COLO829 (cell line): ENCODE data around the gene TOR4A.

Experiments used
- DNase-seq: peaks from one replicate; pipeline ENCODE4 v3.0.0; 2012; ENCODE audit warnings: low spot score

TOR4A gene

DNA sequence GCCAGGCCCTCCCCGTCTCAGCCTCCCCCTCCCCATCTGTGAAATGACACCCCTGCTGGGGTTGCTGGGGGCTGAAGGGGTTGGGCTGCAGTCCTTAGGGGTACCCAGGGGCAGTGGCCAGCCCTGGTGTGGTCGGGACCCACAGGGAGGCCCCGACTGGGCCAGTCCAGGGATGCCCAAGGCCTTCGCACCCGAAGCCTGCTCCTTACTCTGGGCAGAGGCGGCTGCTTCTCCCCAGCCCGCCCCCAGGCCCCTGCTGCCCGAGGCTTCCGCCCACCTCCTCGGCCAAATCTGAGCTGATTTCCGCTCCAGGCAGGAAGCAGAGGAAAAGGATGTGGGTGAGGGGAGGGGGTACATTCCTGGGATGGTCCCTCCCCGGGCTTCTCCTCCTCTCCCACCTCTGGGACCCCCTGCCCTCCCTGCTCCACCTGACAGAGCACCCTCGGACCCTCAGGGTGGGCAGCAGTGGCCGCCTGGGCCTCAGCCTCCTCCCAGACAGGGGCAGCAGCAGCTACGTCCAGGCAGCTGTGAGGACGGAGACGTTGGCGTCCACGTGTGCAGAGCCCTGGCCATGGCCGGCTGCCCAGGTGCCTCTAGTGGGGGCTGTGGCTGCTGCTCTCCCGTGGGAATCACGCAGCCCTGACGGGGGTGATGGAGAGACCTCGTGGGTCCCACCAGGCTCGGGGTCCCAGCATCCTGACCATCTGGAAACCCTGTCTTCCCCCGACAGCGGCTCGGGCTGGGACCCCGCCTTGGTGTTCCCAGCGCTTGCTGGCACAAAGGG lies 28.7 kb downstream of the TOR4A start:
- no peak for DNase-seq

DNA sequence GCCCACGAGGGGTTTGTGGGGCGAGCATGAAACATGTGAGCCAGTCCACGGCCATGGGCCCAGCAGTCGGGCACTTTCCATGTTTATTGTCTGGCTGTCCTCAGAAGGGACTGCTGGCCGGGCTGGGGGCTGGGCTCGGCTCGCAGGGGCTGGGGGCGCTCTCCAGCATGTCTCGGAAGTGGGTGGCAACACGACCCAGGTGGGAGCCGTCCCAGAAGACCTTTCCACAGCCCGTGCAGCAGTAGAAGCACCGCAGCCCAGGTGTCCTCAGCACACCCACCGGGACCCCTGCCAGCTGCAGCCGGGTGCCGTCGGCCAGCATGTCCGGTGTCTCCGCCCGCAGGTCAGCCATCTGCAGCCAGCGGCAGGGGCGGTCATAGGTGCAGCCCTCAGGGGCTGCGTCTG lies 29.3 kb downstream of the TOR4A start:
- DNase-seq, result no peak

- DNase-seq, result no peak
These were observed 29.9 kb downstream of the TOR4A start for GRCh38 chr9:137307255-137308056.

DNA sequence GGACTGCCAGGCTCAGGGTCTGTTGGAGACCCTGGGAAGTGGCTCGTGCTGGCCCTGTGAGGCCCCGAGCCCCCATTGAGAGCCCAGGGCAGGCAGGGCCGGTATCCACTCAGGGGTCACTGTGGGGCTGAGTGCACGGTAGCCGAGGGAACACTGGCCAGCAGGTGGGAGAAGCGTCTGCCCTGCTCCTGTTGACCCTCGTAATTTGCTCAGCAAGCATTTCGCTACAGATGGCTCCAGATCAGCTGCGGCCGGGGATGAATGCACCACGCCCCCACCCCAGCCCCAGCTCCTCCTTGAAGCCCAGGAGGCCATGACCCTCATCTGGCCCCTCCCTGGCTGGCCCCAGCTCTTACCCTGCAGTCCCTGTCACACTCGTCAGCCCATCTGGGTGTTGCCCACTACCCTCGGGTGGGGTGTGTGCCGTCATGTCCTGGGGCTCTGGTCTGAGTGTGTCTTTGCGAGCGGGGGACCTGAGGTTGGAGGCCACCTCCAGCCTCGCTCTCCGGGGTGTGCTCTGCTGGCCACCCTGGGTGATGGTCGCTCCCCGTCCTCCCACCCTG lies 30.6 kb downstream of the TOR4A start:
- DNase-seq, result no peak

DNA sequence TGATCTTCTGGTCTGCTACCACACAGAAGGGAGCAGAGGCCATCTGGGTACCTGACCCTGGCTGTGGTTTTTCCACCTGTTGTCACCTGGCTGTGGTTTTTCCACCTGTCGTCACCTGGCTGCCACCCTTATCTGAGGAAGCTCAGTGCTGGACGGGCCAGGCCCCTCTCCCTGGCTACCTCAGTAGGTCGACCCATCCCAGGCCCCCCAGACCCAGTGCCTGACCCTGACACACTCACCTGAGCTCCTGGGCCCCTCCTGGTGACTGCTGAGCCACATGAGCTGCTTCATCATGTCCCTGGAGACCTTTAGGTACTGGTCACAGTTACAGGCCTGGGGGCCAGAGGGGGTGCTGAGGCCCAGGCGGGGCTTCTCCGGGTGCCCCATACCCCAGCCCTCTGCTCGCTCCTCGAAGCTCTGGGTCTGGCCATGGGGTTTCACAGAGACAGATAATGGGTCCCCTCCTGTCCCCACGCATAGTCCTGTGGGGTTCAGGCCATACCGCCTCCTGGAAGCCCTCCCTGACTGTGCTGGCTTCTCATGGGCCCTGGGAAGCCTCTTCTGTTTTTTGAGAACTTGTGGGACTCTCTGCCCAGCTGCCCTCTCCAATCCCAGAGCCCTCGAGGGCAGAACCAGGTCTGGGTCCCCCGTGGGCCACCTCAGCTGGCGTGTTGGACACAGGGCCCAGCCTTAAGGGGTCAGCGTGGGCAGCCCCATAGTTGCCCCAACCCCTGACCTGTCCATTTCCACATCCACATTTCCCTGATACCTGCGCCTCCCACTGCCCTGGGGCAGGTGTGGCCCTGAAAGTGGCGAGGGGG lies 32.1 kb downstream of the TOR4A start:
- no peak for DNase-seq

DNA sequence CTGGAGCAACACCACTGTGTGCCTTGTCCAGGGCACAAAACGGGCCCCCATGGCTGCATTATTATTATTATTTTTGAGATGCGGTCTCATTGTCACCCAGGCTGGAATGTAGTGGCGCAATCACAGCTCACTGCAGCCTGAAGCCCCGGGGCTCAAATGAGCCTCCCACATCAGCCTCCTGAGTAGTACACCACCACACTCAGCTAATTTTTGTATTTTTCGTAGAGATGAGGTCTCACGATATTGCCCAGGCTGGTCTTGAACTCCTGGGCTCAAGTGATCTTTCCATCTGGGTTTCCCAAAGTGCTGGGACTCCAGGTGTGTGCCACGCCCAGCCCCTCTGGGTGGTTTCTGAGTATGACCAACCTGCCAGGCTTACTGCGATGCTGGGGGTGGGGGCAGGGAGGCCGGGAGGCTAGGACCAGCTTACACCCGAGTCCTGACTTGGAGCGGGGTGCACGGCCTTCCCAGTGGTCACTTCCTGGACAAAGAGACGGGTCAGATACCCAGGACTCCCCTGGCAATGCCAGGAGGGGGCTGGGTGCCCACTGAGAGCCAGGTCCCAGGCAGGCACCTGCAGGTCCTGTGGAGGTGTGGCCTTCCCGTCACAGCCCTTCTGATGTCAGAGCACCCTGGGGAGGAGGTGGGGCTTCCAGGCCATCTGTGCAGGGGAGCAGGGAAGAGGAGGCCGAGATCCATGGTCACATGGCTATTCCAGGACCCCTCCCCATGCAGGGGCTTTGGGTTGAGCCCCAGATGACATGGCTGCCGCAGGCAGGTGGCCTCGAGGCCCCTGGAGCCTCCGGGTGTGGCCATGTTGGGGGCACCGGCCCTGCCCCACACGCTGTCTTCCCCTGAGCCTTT lies 32.9 kb downstream of the TOR4A start:
- DNase-seq, result no peak

DNA sequence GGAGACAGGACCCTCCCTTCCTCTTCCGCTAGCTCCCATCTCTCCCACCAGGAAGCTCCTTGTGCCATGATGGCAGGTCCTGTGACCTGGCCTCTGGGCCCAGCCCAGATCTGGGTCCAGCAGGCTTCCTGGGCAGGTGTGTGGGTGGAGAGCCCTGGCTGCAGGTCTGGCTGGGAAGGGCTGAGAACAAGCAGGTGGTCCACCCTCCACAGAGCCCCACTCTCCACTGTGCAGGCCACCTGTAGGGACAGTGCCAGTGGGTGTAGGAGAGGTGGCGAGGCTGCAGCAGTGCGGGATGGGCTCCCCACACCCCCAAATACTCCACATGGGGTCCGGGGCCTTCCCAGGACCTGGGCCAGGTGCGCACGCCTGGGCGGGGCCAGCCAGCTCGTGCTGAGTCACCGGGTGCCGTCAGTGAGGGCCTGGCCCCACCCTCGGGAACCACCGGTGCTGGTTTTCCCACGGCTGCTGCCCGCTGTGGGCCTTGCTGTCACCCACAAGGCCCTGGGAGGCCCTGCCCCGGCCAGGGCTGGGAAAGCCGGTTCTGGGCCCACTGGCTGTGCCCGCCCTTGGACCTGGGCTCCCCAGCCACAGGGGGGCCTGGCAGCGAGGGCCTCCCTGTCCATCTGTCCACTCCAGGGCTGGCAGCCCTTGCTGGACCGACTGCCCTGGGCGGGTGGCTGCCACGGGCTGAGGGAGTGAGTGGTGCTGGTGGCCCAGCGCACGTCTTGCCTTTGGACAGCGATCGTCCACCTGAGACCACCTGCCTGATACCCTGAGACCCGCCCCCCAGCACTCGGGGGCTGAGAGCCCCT lies 33.9 kb downstream of the TOR4A start:
- DNase-seq, result no peak

GRCh38 chr9:137311986-137312851 lies 34.7 kb downstream of the TOR4A start:
- DNase-seq, result no peak

DNA sequence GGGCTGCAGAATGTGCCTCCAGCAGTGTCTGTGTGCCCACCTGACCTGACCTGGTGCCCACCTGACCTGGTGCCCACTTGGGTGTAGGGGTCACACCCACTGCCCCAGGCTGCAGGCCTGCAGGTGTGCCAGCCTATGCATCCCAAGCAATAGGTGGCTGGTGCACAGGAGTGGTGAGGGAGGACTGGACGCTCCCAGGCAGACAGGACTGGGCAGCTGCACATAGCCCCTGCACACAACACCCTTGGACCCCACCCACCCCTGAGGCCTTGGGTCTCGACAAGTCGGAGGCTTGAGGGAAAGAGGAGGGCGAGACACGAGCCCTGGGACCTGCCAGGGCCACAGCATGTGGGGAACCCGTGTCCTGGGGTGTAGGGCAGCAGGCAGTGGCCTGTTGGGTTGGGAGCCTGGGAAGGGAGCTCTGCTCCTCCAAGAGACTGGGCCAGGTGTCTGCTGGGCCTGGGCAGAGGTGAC lies 35.4 kb downstream of the TOR4A start:
- DNase-seq, result no peak

GRCh38 chr9:137313326-137313936 lies 35.9 kb downstream of the TOR4A start:
- no peak for DNase-seq

GRCh38 chr9:137313956-137314560 lies 36.5 kb downstream of the TOR4A start:
- no peak for DNase-seq

- no peak for DNase-seq
These were observed 37.3 kb downstream of the TOR4A start for GRCh38 chr9:137314561-137315560.

- DNase-seq, result no peak
These were observed 38.1 kb downstream of the TOR4A start for GRCh38 chr9:137315581-137316011.

DNA sequence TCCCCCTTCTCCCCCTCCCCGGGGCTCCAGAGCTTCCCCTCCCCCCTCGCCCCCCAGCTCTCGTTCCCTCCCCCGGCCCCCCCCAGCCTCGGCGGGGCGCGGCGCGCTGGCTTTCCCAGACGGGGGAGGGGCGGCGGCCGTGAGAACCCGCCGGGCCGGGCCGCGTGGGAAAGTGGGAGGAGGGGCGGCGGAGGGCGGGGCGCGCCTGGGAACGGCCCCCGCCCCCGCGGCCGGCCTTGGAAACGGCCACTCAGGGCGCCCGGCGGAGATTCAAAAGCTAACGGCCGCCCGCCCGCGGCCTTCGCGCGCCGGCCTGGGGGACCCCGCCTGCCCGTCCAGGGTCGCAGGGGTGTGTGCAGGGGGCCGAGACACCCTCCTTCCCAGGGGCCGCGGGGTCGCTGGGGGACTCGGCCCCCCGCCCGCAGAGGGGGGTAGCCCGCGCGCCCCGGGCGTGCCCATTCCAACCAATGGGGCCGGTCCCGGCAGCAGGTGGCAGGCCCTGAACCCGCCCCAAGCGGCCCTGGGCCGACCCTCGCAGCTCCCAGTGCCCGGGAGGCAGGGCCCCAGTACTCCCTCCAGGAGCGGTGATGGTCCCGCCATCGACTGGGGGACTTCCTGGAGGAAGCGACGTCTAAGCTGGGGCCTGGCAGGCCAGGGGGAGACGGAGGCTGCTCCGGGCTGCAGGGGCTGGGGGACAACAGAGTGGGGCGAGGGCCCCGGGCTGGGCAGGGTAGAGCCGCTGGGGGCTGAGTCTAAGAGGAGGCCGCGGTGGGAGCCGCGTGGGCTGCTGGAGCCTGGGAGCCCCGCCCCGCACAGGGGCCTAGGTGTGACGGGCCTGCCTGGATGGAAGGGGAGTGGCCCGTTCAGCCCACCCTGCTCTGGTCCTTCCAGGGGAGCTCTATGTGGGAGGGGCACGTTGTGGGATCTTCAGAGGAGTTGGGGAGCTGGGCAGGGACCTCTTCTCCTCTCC lies 38.8 kb downstream of the TOR4A start:
- peak; percentile 73 for DNase-seq

GRCh38 chr9:137317021-137317717 lies 39.6 kb downstream of the TOR4A start:
- no peak for DNase-seq
